A549 treated with dexamethasone at 1 μM for 4 hours (cell line): Measurements from ENCODE around the gene WDR37. TPM values are rescaled to one million over a fixed set of nuclear protein-coding genes. Genes with fewer than 3 reads are reported as not detected.

ENCODE experiments used
- total RNA-seq: library from RNA; stranded (reverse); fragments of 200-300 nt; extraction: Qiagen RNA extraction; gene quantifications from 5 replicates; pipeline ENCODE4 v1.2.3, GENCODE V29; 2022

Gene WDR37, protein sequence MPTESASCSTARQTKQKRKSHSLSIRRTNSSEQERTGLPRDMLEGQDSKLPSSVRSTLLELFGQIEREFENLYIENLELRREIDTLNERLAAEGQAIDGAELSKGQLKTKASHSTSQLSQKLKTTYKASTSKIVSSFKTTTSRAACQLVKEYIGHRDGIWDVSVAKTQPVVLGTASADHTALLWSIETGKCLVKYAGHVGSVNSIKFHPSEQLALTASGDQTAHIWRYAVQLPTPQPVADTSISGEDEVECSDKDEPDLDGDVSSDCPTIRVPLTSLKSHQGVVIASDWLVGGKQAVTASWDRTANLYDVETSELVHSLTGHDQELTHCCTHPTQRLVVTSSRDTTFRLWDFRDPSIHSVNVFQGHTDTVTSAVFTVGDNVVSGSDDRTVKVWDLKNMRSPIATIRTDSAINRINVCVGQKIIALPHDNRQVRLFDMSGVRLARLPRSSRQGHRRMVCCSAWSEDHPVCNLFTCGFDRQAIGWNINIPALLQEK
- total RNA-seq, result 7.2 to 9.9 TPM (median 8.5 TPM) in 5 replicates

DNA sequence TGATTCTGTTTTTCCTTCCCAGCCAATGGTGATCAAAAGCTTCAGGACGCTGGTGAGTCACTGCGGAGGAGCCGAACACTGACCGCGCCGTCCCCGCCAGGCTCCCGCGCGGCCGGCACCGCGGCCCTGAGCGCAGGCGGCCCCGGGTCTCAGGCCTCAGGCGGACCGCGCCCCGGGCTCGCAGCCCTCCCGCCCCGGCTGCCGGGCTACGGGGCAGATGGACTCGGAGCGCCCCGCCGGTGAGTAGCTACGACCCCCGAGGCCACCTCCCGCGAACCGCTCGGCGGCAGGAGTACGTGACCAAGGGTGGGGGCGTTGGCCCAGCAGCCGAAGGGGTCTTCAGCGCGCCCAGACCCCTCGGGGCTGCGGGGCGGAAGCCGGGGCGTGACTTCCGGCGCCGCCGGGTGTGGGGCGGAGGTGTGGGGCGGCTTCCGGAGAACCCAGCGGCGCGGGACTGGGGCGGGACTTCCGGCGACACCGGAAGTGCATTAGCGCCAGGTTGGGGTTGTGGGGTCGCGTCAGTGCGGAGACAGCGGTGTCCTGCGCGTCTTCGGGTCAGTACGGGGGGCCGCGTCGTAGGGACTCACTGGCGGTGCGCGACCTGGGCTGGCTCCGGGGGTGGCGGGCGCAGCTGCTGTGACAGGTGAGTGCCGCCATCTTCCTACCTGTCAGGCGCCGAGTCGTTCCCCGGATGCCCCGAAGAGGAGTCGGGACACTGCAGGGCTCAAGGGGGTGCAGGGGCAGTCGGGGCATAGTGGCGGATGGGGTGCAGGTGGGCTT lies at the start of gene WDR37:
WDR37 (plus strand) TSS at position 60 of the 780 bp plus-strand sequence. CDS start 15,771 bp downstream, outside the sequence.

DNA sequence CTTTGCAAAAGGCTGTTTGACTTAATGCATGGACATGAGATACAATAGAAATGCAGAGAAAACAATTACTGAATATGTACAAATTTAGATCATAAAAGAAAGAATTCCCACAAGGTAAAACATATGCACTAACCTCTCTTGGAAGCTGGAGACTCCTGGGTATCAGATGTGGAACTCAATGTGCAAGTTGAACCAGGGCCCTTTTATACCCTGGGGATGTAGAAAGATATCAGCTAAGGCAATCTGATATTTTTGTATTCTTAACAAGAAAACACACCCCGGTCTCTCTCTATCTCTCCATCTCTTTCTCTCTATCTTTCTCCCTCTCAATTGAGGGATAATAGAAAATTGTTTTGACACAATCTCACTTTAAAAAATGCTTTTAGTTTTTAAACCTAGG lies 30.5 kb upstream of the WDR37 start, which contains the start of gene IDI2:
IDI2 (minus strand) TSS at position 177 of the 400 bp plus-strand sequence. CDS start 1,136 bp downstream, outside the sequence.

DNA sequence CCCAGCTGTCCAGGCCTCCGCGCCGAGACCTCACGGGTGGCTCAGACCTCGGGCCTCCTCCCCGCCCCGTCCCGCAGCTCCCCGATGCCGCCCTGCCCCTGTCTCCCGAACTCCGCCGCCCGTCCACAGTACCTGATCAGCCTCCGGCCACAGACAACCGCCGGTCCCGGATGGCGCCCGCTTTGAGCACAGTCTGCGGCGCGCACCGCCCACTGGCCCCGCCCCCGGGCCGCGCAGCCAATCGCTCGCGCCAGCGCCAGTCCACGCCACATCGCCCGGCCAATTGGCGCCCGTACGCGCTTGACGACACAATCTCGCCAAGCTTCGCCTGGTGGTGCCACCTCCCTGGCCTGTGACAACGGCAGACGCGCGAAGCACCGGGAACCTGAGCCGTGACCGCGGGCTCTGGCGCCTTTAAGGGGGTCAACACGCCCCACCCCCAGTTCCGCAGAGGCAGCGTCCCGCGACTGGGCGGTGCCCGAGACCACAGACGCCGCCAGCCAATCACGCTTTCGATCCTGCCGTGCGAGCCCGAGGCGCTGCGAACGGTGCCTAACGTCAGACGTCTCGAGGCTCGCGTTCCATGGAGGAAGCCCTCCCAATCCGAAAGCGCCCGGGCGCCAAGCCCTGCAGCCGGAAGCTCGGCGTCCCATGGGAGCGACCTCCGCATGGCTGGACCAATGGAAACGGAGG lies 7.3 kb upstream of the WDR37 start, which contains the start of gene IDI1:
IDI1 (minus strand) TSS at position 388 of the 693 bp plus-strand sequence; CDS start at position 272, 116 bp downstream.

Other genes starting within 250 kb of the WDR37 start
- 33.8 to 45.4 TPM (median 41.3 TPM) in 5 replicates for gene LARP4B, start 124.7 kb upstream of the WDR37 start, total RNA-seq
- 97.4 to 131 TPM (median 104 TPM) in 5 replicates for gene GTPBP4, start 68.0 kb upstream of the WDR37 start, total RNA-seq
- gene IDI2, start 30.5 kb upstream of the WDR37 start, total RNA-seq, result 0.07 TPM in 1 of 5 replicates, not detected in the others
- 29.8 to 36.3 TPM (median 32.0 TPM) in 5 replicates for gene IDI1, start 7.3 kb upstream of the WDR37 start, total RNA-seq